Measurements from ENCODE around the gene TAF5L.
"Not testable (repeated sequence)": the region's sequence is repeated elsewhere in the genome, so short reads cannot be mapped to it uniquely, and the experiment has no call there.

TAF5L gene

DNA sequence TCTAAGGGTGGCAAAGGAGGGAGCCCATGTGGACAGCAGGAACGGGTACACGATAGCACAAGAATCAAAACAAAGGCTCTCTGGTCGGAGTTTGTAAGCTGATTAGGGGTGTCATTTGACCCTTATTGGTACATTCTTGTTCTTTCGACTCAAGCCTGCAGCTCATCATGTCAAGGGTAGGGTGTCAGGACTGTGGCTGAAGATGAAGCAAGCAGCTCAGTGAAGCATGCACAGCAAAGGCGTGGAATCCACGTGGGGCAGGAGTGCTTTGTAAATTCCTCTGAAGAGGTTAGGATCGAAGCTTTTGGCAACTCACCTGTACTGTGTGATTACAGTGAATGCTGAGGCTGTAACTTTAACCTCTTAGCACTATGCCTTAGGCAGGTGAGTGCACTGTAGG is 62.7 kb downstream of the TAF5L start:
- peak in 1 of 2 donors; percentile 30 for DNase-seq

DNA sequence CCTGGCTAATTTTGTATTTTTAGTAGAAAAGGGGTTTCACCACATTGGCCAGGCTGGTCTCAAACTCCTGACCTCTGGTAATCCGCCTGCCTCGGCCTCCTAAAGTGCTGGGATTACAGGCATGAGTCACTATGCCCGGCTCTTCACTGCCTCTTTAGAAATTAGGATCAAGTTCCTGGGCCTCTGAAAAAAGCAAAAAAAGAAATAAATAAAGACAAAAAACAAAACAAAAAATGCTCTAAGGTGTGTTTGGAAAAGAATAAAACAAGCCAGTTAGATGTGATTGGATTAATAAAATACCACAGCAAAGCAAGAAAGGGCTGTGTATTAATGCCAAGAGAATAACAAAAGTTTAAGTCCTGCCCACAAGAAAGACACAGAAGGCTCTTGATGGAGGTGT is 63.2 kb downstream of the TAF5L start:
- no peak for DNase-seq

GRCh38 chr1:229561141-229561540 is 64.8 kb downstream of the TAF5L start:
- DNase-seq: peak in 1 of 2 donors; percentile 31

- DNase-seq: not testable (repeated sequence)
Measured at GRCh38 chr1:229560124-229560523, 65.8 kb downstream of the TAF5L start.

DNA sequence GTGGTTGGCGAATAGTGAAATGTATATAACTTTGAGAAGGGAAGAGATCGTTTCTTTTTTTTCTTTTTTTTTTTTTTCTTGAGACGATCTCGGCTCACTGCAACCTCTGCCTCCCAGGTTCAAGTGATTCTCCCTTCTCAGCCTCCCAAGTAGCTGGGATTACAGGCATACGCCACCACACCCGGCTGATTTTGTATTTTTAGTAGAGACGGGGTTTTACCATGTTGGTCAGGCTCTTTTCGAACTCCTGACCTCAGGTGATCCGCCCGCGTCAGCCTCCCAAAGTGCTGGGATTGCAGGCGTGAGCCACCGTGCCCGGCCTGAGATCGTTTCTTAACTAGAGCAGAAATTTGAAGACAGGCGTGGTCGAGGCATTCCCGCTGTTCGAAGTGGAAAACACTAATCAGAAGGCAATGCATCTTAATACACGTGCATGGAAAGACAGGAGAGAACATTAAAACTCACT is 66.6 kb downstream of the TAF5L start:
- DNase-seq: not testable (repeated sequence)

DNA sequence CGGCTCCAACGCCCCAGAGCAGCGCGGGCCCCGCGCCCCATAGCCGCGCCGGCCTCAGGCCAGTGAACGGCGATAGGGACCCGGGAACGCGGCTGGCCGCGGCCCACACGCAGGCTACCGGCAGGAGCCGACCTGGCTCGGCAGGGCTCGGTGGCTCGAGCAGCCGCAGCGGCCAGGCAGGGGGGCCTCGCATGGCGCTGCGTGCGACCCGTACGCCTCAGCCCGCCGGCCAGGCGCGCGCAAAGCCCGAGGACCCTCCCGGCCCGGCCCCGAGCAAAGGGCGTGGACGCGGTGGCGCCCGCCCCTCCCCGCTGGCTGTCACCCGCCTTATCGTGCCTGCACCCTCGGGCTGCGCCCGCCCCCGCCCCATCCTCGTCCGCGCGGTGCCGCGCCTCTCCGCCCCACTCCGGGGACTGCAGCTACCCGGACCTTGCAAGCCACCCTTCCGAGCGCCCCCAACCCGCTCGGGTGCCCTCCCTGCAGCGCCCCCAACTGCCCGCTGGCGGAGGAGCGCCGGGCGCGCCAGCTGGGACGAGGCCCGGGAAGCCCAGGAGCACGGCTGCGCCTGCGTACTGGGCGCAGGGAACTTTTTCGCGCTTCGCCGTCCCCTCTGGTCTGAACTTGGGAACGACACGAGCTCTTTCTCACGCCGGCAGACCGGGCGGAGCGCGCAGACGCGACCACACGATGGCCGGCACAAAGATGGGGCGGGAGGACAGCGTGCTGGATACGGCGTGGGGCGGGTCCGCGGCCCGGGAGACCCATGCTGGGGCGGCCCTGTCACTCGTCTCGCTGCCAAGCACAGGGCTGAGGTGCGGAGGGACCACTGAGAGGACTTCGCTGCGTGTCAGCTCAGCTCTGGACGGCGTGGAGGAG is 67.2 kb downstream of the TAF5L start, which contains the start of gene ABCB10:
TSS of gene ABCB10 (minus strand) at position 248 of the 876 bp plus-strand sequence. CDS start at position 193, 55 bp downstream.
- DNase-seq: peak; percentile 97

DNA sequence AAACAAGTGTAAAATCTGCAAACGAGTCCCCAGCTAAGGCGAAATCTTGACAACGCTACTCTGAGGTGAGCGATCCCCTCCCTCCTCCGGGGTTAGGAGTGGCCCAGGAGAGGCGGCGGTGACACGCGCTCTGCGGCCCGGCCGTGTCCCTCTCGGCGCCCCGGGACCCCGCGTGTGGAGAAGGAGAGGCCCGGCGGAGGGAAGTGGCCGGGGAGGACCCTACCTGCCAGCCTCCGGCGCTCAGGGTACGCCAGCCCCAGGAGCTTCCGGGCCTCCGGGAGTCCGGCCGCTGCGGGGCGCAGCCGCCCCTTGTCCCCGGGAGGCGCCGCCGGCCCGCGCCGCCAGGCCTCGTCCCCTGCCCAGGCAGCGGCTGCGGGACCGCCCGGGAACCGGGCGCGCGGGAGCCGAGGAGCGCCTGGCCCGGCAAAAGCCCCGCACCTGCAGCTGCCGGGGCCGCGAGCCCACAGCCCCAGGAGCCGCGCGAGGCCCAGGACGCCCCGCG is 68.0 kb downstream of the TAF5L start:
- DNase-seq: no peak

- peak; percentile 40 to 41 for DNase-seq
Measured at GRCh38 chr1:229557200-229557850, 68.6 kb downstream of the TAF5L start.

DNA sequence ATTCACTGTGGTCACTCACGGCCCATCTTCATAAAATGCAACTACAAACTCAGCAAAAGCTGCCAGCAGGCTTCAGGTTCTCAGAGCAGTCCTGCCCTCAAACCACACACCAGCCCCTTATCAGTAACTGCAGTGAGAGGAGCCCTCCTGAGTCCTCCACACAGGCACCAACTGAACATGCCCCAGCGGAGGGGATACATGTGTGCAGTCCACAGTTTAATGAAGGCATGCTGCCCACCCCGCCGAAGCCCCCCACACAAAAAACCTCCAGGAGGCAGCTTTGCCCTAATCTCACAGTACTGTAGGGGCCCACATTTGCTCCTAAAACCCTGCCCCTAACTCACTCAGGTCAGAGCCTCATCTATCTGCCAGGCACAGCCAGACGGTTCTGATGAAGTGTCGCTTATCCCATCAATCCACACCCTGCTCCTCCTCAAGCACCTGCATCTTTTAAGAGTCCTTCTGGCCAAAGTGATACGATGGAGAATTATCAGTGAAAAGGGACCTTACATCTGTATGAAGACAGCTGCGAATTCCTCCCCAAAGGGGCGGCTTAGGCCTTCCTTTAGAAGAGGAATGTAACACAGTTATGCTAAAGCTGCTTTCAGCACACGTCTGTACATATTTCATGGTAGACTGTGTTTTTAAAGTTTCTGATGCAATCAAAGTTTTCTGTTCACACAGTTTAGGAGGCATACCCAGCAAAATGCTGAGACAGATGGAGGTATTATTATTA is 70.9 kb downstream of the TAF5L start:
- no peak for DNase-seq

DNA sequence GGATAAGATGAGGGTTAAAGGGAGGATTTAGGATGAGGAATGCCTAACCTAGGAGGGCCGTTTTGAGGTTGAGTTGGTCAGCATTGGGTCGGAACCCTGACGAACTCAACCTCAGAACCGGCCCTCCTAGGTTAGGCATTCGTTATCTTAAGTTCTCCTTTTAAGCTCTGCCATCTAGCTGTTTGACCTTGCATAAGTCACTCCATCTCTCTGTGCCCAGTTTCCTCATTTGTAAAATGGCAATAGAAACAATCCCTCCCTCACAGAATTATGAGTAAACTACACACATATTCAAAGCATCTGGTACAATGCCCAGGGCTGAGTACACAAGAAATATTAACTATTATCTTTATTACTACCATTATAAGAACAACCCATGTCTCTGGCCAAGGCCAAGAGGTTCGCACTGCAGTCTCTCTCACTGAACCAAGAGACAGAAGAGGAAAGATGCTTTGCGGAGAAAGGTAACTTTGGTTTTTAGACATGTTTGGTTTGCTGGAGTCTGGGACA is 72.2 kb downstream of the TAF5L start:
- peak; percentile 18 to 29 for DNase-seq

DNA sequence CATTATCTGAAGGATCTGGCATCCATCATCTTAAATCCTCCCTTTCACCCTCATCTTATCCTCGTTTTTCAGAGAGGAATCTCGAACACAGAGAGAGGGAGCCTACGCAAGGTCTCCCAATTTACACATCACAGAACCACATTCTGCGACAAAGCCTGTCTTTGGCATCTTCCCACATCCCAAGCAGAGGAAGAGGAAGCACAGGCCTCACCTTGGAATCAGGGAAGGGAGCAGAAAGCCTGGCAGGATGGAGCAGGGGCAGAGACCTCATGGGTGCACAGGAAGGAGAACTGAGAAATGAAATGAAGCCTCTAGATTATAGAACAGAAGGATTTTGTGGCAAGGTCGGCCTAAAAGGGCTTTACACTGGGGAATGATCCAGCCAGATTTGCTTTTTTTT is 73.2 kb downstream of the TAF5L start:
- no peak for DNase-seq

DNA sequence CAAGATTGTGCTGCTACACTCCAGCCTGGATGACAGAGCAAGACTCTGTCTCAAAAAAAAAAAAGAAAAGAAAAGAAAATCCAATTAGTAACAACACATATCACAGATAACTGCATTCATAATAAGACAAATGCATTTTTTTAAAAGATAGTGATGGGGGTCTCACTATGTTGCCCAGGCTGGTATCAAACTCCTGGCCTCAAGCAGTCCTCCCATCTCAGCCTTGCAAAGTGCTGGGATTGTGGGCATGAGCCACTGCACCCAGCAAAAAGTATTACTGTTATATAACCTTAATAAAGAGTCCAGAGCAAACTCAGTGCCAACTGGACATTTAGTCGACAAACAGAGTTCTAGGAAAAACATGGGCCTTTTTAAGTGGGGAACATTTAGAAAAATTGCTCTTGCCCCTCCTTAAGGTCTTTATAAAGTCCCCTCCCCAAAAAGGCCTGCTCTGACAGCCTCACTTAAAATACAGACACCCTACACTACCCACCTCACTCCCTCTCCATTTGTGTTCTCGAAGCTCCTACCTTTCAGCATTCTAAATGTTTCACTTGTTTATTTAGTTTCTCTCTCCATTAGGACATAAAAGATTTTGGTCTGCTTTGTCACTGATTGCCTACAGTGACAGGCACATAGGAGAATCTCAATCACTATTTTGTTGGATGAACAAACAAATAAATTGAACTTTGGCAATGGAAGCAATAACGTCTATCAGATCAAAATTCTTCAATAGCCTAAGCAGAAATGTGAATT is 74.9 kb downstream of the TAF5L start:
- no peak for DNase-seq

- DNase-seq: no peak
Measured at GRCh38 chr1:229547542-229547941, 78.4 kb downstream of the TAF5L start.

- DNase-seq: no peak
Measured at GRCh38 chr1:229544587-229544986, 81.3 kb downstream of the TAF5L start.

Measured in inflammatory macrophage treated with lipopolysaccharide for 1 hour (primary cell).